Osteoblast (primary cell): ENCODE results near the gene CHD6. TPM values are rescaled to one million over a fixed set of nuclear protein-coding genes. Genes with fewer than 3 reads are reported as not detected.

Experiments
- DNase-seq: peaks from one replicate; pipeline ENCODE4 v3.0.0; 2011; ENCODE audit warnings: low spot score, mixed read lengths; ENCODE audit not compliant: insufficient read length; ENCODE audit errors: missing footprints
- H2AFZ ChIP-seq: 2 replicates; pipeline ENCODE4 v1.6.0; 2011; ENCODE audit warnings: mild to moderate bottlenecking, low read length
- H3K27ac ChIP-seq: 2 replicates; pipeline ENCODE4 v1.5.1; 2011; ENCODE audit warnings: mild to moderate bottlenecking, low read depth, low read length, moderate library complexity
- H3K27me3 ChIP-seq: 2 replicates; pipeline ENCODE4 v1.6.0; 2012; ENCODE audit warnings: mild to moderate bottlenecking, control low read depth, inconsistent platforms, low read length, moderate library complexity; ENCODE audit not compliant: insufficient read depth
- H3K36me3 ChIP-seq: 2 replicates; pipeline ENCODE4 v1.5.1; 2011; ENCODE audit warnings: mild to moderate bottlenecking, low read length, control low read depth, moderate library complexity; ENCODE audit not compliant: insufficient read depth
- H3K4me1 ChIP-seq: 2 replicates; pipeline ENCODE4 v1.5.1; 2011; ENCODE audit warnings: mild to moderate bottlenecking, low read length, control low read depth, moderate library complexity; ENCODE audit not compliant: insufficient read depth
- H3K4me2 ChIP-seq: 2 replicates; pipeline ENCODE4 v1.6.0; 2011; ENCODE audit warnings: mild to moderate bottlenecking, low read length; ENCODE audit not compliant: insufficient read depth
- H3K4me3 ChIP-seq: fragments of 200-600 bp; sonication (generic); 3 replicates; pipeline ENCODE4 v1.5.1; 2012; ENCODE audit warnings: mild to moderate bottlenecking, low read length, inconsistent platforms; ENCODE audit not compliant: insufficient read depth
- H3K79me2 ChIP-seq: 2 replicates; pipeline ENCODE4 v1.6.0; 2012; ENCODE audit warnings: mild to moderate bottlenecking, low read length, control low read depth, inconsistent platforms; ENCODE audit not compliant: insufficient read depth
- H3K9me3 ChIP-seq: 2 replicates; pipeline ENCODE4 v1.5.1; 2011; ENCODE audit warnings: low read depth, low read length, control low read depth
- H4K20me1 ChIP-seq: 2 replicates; pipeline ENCODE4 v1.6.0; 2012; ENCODE audit warnings: mild to moderate bottlenecking, low read length, control low read depth; ENCODE audit not compliant: insufficient read depth
- total RNA-seq: library from RNA; depleted of rRNA; stranded (reverse); fragments of >200 nt; gene quantifications from 2 replicates; pipeline ENCODE4 v1.2.3, GENCODE V29; 2012
- TF ChIP-seq, protein P1 (sequence below): IDR thresholded peaks from 2 replicates; pipeline ENCODE4 v1.5.1; 2011; ENCODE audit warnings: mild to moderate bottlenecking, low read depth, low read length, moderate library complexity; ENCODE audit errors: extremely low read depth

The CHD6 gene
- total RNA-seq, 1 donor: 32.2 TPM

DNA sequence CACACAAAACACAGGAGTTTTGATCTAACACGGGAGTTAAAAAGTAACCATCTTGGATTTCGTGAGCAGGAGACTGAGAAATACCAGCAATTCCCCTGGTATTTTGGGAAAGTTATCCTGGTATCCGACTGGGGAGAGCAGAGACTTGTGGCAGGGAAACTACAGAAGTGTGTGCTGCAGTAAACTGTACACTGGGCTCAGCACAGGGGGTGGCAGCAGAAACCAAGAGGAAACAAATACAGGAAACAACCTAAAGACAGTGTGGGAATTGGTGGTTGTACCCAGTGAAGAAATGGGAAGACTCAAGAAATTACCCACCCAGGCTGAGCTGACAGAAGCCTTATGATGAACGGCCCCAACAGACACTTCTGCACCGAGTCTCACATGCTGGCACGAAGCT lies 109.8 kb downstream of the CHD6 start:
- Histone ChIP-seq H3K4me2 (no peak overlapping the region), H3K36me3 (peaks cover 4% of the 10 kb centered on the region), H3K27me3 (no peaks in the 10 kb centered on the region), H3K4me1 (peaks cover 8% of the 10 kb centered on the region), H3K9me3 (no peaks in the 10 kb centered on the region), H2AFZ (no peak overlapping the region), H4K20me1 (no peaks in the 10 kb centered on the region), H3K27ac (no peak overlapping the region), H3K79me2 (no peaks in the 10 kb centered on the region), H3K4me3 (no peak overlapping the region)
- TF ChIP-seq, protein P1, sequence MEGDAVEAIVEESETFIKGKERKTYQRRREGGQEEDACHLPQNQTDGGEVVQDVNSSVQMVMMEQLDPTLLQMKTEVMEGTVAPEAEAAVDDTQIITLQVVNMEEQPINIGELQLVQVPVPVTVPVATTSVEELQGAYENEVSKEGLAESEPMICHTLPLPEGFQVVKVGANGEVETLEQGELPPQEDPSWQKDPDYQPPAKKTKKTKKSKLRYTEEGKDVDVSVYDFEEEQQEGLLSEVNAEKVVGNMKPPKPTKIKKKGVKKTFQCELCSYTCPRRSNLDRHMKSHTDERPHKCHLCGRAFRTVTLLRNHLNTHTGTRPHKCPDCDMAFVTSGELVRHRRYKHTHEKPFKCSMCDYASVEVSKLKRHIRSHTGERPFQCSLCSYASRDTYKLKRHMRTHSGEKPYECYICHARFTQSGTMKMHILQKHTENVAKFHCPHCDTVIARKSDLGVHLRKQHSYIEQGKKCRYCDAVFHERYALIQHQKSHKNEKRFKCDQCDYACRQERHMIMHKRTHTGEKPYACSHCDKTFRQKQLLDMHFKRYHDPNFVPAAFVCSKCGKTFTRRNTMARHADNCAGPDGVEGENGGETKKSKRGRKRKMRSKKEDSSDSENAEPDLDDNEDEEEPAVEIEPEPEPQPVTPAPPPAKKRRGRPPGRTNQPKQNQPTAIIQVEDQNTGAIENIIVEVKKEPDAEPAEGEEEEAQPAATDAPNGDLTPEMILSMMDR: no peak
- peak; percentile 45 for DNase-seq

DNA sequence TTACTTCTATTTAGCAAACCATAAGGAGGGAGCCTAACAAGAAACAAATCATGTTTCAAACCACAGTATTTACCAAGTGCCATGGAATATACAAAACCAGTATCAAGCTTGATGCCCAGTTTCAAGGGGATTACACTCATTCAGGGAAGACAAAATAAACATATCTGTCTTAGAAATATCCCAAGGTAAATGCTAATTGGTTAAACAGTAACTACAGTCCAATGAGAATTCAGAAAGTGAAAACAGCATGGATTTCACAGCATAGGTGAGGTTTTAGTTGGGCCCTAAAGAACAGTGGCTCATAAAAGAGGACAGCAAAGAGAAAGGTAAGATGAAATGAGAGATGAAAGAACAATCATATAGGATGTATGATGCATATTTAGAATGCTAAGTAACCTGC lies 110.3 kb downstream of the CHD6 start:
- H4K20me1 ChIP-seq: no peaks in the 10 kb centered on the region
- peaks cover 8% of the 10 kb centered on the region for H3K4me1 ChIP-seq
- DNase-seq: no peak
- H3K27ac ChIP-seq: no peak overlapping the region
- H3K36me3 ChIP-seq: peaks cover 4% of the 10 kb centered on the region
- no peak overlapping the region for H2AFZ ChIP-seq
- H3K27me3 ChIP-seq: no peaks in the 10 kb centered on the region
- no peak overlapping the region for H3K4me3 ChIP-seq
- no peaks in the 10 kb centered on the region for H3K9me3 ChIP-seq
- H3K4me2 ChIP-seq: no peak overlapping the region
- TF ChIP-seq, protein P1: no peak
- H3K79me2 ChIP-seq: no peaks in the 10 kb centered on the region

DNA sequence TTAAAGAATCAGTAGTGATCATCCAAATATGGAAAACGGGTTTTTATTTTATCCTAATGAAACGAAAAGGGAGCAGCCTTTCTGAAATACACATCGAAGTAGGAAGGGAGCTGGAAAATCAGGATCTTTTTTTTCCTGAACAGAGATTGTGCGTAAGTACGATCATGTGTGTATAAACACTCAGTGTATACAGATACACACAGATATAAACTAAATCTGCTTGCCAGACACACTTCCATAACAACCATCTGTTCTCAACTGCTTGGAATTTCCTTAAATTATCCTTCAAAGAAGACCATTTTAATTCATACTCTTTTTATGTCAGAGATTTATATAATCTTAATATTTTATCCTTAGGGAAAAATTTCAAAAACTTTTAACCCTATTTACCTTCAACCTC lies 110.7 kb downstream of the CHD6 start:
- no peak for DNase-seq
- TF ChIP-seq, protein P1: no peak
- peaks cover 2% of the 10 kb centered on the region for H3K36me3 ChIP-seq
- H3K79me2 ChIP-seq: no peaks in the 10 kb centered on the region
- H3K27me3 ChIP-seq: no peaks in the 10 kb centered on the region
- H2AFZ ChIP-seq: no peak overlapping the region
- H3K4me2 ChIP-seq: no peak overlapping the region
- peaks cover 8% of the 10 kb centered on the region for H3K4me1 ChIP-seq
- H3K27ac ChIP-seq: no peak overlapping the region
- no peaks in the 10 kb centered on the region for H3K9me3 ChIP-seq
- H3K4me3 ChIP-seq: no peak overlapping the region
- no peaks in the 10 kb centered on the region for H4K20me1 ChIP-seq

DNA sequence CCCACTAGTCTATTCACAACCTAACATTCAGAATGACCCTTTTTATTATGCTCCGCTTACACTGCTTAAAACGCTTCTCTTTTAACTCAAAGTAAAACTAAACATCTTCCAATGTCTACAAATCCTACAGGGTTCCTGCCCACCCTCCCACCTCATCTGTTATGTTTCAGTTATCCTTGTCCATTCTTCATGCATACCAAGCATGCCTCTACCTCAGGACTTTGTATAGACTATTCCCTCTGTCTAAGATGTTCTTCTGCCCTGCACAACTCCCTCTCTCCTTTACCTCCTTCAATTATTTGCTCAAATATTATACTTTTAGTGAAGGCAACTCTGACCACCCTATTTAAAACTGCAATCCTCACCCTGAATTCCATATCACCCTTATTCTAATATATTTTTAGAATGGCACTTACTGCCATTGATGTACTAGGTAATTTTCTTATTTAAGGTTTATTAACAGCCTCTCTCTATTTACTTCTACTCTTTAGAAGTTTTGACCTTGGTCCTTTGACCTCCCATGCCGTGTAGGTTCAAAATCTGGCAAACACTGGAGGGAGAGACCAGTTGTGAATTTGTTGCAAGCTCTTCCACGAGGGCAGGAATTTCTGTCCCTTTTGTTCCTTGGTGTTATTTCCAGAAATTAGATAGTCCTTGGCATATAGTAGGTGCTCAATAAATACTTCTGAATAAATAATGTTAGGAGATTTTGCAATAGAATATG lies 111.8 kb downstream of the CHD6 start:
- TF ChIP-seq, protein P1: no peak
- H4K20me1 ChIP-seq: no peaks in the 10 kb centered on the region
- DNase-seq: no peak
- no peak overlapping the region for H3K27ac ChIP-seq
- H3K36me3 ChIP-seq: no peaks in the 10 kb centered on the region
- H3K79me2 ChIP-seq: no peaks in the 10 kb centered on the region
- no peaks in the 10 kb centered on the region for H3K27me3 ChIP-seq
- peaks cover 8% of the 10 kb centered on the region for H3K4me1 ChIP-seq
- H3K9me3 ChIP-seq: no peaks in the 10 kb centered on the region
- no peak overlapping the region for H3K4me2 ChIP-seq
- no peak overlapping the region for H3K4me3 ChIP-seq
- no peak overlapping the region for H2AFZ ChIP-seq
